CD4-positive, alpha-beta T cell treated with Interleukin-1 beta for 1 hour (primary cell): ENCODE results near the gene CALD1.

ENCODE experiments used
- DNase-seq, 2 donors: peaks; one replicate each; pipeline ENCODE4 v3.0.0-alpha.2; 2020 to 2022

Gene CALD1

DNA sequence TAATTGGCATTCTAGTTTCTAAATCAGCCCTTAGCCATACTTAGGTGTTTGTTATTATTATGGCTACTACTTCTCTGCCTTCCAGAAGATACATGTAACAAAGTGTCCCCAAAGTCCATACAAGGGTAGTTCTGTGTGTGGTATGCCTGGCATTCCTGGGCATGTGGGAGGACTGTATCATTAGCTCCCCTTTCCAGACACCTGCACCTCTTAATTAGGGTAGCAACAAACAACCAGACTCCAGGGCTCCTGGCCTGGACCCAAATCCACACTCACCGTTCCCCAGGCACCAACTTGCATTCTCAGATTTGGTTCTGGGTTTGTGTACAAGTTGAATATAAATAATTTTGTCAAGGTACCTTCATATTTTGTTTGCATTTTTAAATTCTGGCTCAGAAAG is 15.5 kb upstream of the CALD1 start:
- DNase-seq = no peak

DNA sequence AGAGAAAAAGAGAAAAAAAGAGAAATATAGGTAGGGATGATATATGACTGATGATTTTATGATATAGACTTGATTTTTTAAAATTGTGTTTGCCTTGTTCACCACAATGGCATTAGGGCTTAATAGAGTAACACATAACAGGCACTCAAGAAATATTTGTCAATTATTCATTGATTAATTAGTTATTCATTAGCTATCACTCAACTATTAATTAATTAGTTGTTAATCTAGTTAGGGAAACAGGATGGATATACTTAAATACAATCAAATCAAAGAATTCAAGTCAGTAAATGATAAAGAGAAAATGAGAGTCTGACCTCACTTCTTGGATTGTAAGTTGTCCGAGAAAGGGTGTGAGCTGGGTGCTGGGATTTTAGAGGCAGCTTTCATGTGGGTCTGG is 15.1 kb upstream of the CALD1 start:
- DNase-seq = no peak

DNA sequence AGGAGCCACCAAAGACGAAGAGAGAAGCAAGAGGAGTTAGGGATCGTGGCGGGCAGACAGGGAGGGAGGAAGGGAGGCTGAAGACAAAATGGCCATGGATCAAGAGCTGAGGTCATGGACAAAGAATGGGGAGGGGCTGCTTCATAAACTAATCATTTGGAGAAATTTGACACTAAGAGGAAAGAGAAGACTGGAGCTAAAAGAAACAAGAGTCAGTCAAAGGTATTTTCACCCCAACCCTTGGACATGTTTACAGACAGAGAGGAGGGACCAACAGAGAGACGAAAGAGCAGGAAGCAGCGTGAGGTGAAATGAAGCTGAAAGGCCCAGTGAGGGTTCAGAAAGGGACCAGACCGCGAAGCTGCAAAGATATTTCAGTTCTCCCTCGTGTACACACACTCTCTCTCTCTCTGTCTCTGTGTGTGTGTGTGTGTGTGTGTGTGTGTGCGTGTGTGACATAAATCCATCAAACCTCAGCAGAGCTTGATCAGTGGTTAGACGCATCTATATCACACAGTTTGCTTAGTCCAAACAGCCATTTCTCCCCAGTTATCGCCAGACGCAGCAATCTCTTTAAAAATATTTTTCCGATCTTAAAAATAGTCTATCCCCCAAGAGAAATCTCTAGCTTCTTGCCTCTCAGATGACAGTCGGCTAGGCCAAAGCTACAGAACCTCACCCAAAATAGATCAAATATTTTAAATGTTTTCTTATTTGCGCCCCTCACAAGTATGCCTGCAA is 12.5 kb upstream of the CALD1 start:
- peak in 1 of 2 donors; percentile 35 for DNase-seq

DNA sequence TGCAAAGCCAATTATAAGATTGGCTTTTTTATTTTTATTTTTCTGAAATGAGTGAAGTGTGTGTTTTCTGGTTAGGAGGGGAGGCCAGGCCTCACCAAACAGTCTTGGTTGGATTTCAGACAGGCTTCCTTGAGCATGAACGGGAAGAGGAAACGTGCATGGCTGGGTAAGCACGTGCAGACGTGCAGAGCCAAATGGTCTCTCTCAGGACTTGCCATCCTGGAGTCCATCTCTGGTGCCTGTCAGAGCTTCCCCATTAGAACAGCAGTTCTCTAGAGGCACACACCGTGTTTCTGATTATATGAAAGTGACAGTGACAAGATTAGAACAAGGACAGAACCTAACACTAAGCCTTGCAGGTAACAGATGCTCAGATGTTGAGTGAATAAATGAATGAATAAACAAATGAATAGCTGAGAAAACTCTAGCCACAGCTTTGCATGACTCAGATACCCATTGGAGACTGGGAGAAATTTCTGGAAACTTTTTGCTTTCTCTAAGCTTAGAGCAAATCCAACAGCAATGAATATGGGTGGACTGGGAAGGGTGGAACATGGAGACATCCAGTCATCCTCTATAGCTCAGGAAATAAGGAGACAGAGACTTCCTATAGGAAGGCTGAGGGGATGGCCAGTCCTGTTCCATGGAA is 11.8 kb upstream of the CALD1 start:
- no peak for DNase-seq

DNA sequence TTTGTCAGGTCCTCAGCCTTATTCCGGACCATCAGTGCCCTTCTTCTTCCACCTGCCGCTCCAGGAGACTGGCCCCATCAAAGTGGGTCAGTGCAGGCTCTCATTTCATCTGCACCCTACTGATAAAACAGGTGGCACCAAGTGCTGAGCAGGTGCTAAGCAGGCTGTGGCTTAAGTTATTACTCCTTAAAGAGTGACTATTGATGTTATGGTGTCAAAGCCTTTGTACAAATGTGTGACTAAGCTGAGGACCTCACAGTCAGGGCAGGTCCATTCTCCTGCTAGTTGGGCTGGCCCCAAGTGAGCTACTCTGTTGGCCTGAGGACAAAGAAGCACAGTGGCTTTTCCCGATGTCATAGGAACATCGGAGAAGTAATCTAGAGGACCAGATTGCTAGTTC is 11.2 kb upstream of the CALD1 start:
- no peak for DNase-seq

DNA sequence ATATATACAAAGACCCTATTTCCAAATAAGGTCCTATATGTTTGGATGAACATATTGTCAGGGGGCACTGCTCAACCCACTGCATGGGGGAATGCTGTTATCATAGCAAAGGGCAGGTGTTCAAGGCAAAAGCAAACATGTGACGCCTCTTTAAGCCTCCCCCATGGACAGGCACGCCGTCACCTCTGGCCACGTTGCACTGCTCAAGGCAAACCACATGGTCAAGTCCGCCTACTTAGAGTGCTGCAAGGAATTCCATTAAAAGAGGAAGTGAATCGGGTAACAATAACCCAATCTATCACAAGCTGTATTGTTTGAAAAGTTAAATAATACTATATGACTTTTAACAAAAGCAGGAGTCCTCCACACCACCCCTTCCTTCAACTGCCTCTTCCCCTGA is 8.8 kb upstream of the CALD1 start:
- DNase-seq = no peak

DNA sequence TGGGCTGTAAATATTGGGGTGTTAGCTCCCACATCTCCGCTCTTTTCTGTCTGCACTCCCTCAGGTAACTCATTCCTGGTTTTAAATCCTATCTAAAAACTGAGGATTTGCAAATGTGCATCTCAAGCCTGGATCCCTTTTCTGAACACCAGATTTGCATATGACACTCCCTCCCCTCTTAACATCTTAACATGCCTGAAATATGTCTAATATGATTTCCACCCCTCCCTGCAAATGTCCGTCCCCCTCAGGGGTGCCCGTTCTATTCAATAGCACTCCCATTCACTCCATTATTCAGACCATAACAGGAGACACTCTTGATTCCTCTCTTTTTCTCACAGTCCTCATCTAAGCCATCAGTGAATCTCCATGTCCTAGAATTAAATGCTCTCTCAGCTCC is 8.3 kb upstream of the CALD1 start:
- DNase-seq = no peak

DNA sequence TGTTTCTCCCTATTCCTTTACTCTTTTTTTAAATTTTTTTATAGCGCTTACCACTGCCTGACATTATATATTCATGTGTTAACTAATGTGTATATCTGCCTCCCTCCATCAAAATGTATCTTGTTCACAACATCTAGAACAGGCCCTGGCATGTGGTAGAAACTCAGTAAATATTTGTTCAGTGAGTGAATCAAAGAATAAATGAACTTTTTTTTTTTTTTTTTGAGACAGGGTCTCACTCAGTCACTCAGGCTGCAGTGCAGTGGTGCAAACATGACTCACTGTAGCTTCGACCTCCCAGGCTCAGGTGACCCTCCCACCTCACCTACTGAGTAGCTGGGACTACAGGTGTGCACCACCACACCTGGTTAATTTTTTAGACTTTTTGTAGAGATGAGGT is 7.5 kb upstream of the CALD1 start:
- no peak for DNase-seq

DNA sequence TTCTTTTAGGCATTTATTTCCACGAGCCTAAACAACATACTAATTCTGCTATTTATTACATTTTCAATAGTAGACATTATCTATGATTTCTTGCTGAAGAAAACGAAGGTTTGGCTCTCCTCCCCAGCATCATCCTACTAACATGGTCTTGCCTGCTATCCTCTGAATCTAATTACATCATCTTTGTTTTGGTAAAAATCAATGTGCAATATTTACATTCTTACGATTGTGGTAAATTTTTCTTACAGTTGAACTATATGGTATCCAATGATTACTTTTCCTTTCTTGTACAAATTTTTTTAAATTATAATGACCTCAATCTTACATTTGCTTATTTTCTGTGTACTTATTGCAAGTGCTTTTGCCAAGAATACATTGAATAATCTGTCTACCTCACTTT is 7.0 kb upstream of the CALD1 start:
- no peak for DNase-seq

DNA sequence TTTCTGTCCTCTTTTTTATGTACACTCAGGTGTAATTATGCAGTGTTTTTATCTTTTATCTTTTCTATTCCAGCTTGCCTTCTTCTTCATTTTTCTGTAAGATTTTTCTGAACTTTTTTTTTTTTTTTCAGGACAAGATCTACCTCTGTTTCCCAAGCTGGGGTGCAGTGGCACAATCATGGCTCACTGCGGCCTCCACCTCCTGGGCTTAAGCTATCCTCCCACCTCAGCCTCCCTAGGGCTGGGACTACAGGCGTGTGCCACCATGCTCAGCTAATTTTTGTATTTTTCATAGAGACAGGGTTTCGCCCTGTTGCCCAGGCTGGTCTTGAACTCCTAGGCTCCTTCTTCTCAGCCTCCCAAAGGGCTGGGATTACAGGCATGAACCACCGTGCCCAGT is 6.3 kb upstream of the CALD1 start:
- DNase-seq = no peak

DNA sequence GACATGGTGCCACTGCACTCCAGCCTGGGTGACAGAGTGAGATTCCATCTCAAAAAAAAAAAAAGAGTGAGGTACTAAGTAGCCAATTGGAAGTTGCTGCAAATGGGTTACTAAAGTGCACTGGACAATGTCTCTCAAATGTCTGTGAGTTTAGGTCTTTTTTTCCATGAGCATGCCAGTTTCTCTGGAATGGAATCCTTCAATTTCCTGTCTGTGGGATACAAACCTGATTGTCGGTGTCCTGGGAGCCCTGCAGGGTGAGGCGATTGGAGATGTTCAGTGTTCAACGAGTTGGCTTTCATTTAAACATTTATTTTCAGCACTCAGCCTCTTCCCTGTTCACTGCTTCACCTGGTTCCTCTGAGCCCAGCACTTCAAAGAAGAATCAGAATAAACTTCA is 5.3 kb upstream of the CALD1 start:
- DNase-seq = no peak

DNA sequence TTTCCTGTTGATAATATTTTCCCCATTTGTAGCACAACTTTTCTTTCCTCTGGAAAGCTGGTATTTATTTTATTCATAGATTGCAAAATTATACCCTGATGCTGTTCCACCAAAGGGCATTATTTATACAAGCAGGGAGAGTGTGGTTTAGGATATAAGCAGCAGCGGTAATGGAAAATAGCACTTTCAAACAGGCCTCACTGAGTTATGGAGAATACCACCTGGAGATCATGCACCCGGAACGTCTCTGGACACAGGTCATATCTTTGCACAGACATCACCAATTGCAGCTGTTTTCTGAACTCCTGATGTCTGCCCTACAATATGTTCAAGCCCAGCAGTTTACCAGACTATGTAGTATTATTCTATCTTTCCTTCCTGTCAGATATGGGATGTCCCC is 2.0 kb upstream of the CALD1 start:
- DNase-seq = no peak

DNA sequence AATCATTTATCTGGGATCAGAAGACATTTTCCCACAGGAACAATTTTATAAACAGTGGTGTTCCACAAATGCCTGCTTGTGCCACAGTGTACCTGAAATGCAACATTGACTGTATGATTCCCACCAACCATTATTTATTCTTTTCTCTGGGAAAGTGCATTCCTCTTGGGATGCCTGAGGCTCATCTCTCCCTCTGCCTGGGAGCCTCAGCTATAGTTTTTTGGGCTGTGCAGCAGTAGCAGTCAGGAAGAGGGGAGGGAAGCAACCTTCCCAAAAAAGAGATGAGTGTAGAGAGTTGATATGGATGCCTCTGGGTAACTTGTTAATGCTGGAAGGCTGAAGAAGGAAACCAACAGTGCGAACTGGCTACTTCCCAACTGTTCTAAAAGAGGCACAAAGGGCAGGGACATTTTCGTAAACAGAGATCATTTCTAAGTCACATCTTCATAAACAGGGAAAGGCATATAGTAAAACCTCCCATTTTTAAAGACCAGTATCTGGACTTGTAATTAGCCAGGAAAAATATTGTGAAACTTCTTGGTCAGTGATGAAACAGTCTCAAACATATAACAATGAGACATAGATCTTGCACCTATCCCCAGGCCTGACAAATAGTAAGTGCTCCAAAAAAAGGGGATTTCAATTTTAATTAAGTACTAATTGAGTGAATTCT is 1.4 kb upstream of the CALD1 start:
- no peak for DNase-seq

DNA sequence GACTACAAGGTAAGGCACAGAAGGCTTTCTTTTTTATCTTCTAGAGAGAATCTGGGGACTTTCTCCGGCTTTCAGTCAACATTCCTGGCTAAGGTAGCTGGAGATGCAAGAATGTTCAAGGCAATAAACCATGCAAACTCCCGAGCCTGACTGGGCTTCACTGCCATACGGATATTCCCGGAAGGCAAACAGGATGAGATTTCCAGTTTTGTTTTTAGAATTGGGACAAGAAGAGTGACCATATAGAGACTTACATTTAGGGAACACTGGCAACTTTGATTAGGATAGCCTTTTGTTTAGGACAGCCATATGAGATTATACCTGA is 269 bp downstream of the CALD1 start:
- no peak for DNase-seq

DNA sequence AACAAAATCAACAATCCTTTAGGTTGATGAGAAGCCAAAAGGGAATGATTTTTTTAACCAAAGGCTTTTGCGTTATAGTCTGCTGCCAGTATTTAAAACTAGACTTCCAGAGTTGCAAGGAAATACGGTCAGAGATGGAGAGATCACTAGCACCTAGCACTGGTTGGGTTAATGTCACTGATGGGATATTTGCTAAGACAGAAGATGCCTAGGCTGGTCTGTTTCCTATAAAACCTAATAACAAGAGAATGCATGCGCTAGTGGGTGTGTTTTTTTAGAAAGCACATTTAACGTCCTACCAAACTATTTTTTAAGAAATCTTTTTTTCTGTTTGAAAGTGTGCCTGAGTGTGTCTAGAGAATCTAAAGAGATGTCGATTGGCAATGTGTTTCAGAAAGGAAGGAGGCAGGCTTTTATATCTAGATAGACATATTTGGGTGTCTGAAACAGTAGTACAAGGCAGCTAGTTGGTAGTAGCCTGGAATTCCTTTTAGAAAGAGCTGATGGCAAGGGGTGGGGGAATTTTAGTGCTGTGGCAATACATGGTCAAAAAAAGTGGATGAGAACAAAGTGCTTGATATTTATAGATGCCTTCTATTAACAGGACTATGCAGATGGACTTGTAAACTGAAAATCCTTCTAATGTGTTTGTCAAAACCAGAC is 863 bp downstream of the CALD1 start:
- no peak for DNase-seq

DNA sequence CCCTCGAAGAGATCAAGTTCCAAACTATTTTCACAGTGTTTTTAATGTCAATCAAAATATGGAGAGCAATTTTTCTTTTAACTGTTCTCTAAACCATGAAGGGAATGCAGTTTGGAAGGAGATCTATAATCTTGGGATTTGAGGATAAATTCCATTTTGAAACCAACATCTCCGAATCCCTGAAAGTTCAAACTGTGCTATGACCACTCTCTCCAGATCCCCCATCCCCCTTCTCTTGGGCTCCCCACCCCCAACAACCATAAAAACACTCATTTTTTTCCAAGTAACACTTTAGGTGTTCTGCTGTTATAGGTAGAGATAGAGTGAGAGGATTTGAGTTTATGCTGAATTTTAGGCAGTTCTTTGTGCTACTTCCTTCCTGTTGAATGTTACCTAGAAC is 1.7 kb downstream of the CALD1 start:
- no peak for DNase-seq

DNA sequence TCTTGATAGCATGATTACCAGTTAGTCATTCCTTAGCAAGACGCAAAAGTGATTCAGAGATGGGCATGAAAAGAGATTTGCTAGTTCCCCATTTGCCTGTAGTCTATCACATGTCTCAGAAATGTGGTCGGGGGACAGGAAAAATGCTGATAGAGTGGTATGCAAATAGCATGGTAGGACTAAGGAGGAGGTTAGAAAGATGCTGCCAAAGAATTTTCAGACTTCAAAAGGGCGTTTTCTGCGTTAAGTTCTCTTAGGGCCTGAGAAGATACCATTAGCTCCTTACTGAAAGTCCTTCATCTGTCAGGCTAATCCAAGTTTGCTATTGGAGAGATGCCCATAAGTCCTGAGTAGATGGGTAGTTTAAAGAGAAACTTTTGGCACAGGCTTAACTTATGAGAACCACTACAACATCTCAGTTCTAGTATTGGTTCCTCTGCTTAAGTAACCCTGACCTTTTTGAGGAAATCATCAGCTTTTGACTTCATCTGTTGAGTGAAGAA is 2.7 kb downstream of the CALD1 start:
- DNase-seq = no peak

DNA sequence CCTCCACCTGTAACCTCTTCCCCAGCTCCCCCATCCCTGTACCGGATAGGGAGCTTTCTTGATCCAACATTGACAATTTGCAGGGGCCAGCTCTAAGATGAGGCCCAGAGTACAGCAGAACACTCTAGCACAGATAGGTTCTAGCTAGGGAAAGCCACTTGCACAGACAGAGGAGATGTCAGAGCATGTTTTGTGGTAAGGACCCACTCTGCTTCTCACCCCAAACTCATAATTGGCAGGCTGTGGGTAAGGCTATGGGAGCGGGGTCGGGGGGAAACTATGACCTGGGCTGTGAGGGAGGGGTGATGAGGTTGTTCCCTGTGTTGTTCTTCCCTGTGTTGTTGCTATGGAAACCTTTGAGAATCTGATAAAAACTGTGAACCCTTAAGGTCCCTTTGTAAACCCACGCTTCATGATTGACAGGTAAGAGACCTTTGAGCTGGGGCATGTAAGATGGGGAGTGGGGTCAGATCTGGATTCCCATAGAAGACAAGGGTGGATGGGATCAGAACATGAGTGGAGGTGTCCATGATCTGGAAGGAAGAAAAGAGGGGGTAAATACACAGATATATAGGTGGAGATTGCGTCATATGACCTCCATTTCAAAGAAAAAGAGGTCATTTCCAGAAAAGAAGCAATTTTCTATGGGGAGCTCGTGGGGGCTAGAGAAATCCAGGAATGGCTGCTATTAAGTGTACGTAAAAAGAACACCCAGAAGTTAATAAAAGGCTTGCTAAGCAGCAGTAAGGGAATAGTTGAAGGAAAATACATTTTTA is 4.0 kb downstream of the CALD1 start:
- DNase-seq = no peak

DNA sequence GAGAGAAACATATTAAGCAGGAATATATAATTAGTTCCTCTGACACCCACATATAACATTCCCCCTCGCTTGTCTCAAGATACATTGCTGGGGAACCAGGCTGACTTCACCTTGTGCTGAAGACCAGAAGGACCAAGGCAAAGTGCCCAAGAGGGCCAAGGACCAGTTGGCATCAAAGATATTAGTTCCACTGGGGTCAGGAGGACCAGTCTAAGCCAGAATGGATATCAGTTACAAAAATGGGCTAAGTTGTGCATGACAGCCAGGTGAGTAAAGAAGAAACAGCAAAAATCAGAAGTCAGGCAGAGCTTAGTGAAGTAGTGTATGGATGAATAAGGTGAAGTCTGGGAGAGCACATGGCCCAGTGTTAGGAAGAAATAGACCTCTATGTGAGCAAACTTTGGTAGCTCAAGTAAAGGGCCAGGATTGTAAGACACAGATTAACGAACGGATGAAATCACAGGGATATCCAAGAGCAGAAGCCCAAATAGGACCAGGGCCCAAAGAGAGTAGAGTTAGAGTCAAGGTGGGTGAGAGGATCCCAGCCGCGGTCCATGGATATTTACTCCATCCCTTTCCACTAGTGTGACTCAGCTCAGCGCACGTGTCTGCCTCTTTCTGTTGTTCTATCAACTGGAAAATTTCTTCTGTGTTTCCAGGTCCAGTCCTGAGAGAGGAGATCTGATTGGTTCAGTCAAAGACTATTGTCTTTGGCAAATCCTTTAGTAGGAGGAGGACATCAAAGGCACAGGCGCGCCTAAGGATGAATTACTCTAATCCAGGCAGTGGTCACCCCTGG is 5.0 kb downstream of the CALD1 start:
- no peak for DNase-seq

DNA sequence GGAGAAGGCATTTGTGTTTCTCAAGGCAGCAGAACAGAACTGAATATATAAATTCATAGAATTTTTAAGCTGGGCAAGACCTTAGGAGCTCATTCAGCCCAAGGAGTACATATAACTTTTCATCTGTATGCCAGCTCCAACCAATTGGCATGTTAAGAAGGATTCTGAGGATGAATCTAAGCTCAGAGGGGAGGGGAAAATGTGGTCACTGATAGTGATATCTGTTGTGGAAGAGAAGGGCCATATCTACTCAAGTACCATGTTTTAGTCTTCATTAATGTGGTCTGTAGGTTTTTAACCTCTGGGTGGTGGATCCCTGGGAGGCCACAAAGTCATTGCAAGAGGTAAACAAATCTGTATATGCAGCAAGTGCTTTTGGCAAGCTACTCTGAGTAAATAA is 6.4 kb downstream of the CALD1 start:
- no peak for DNase-seq

DNA sequence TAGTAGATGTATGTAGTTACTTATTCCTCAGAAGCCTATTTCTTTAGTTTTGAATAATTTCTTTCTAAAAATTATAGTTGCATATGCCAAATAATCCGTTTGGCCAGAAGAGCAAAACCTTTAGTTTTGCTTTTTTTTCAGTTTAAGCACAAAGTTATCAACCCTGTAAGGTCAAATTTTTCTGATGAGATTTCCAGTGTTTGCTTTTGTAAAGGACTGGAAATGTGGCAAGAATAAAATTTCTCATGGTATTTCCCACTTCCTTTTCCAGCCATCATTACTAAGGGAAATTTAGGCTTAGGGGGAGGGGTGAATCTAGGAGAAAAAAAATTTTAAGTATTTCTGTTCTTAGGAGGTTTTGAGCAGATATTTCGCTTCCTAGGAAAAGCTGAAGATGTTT is 7.6 kb downstream of the CALD1 start:
- DNase-seq = no peak

DNA sequence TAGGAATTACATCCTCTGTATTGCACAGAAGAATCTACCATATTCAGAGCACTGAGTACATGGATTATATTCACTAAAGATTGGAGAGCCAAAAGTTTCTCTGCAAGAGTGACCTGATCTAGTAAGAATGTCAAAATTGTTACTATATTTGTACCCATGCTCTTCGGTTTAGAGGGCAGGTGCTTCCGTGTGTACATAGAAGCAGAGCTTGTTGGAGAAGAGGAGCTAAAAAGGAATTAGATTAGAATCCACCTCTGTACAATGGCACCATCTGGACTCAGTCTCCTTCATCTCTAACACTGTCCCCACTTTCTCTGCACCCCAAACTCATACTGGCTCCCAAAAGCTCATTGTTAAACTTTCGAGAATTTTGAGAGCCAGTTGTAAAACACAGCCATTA is 8.3 kb downstream of the CALD1 start:
- DNase-seq = no peak
